Suprapubic skin (tissue), 4 donors: ENCODE data around the gene CPSF7.
"Not testable (repeated sequence)": the region's sequence is repeated elsewhere in the genome, so short reads cannot be mapped to it uniquely, and the experiment has no call there.

Experiments used
- EP300 ChIP-seq: sonication (generic); formaldehyde crosslinking; IDR thresholded peaks from one replicate; pipeline ENCODE4 v1.6.1; 2017; ENCODE audit warnings: antibody characterized with exemption
- POLR2A ChIP-seq, 2 donors: fragments of 450-650 bp; IDR thresholded peaks; one replicate each; pipeline ENCODE4 v1.6.1; 2017; ENCODE audit warnings: antibody characterized with exemption in 2 of 2, mild to moderate bottlenecking in 2 of 2, moderate library complexity in 2 of 2
- POLR2AphosphoS5 ChIP-seq, 3 donors: sonication (generic); formaldehyde crosslinking; IDR thresholded peaks; one replicate each; pipeline ENCODE4 v1.6.1; 2017; ENCODE audit warnings: antibody characterized with exemption in 3 of 3
- TF ChIP-seq, protein P1 (sequence below), 2 donors: fragments of 200-600 bp in 1 of 2; fragments of 450-650 bp in 1 of 2; sonication (generic) in 1 of 2; IDR thresholded peaks; one replicate each; pipeline ENCODE4 v1.5.1; 2016 to 2019; ENCODE audit warnings: antibody characterized with exemption in 2 of 2, mild to moderate bottlenecking in 1 of 2, moderate library complexity in 1 of 2

DNA sequence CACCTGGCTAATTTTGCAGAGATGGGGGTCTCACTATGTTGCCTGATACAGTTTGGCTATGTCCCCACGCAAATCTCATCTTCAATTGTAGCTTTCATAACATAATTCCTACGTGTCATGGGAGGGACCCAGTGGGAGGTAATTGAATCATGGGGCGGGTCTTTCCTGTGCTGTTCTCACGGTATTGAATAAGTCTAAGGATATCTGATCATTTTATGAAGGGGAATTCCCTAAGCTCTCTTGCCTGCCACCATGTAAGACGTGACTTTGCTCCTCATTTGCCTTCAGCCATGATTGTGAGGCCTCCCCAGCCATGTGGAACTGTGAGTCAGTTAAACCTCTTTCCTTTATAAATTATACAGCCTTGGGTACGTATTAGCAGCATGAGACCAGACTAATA is 37.8 kb upstream of the CPSF7 start:
- TF ChIP-seq POLR2A (IDR thresholded peaks at IDR 0.05); POLR2AphosphoS5 (IDR thresholded peaks at IDR 0.05); EP300: not testable (repeated sequence)
- TF ChIP-seq, protein P1, sequence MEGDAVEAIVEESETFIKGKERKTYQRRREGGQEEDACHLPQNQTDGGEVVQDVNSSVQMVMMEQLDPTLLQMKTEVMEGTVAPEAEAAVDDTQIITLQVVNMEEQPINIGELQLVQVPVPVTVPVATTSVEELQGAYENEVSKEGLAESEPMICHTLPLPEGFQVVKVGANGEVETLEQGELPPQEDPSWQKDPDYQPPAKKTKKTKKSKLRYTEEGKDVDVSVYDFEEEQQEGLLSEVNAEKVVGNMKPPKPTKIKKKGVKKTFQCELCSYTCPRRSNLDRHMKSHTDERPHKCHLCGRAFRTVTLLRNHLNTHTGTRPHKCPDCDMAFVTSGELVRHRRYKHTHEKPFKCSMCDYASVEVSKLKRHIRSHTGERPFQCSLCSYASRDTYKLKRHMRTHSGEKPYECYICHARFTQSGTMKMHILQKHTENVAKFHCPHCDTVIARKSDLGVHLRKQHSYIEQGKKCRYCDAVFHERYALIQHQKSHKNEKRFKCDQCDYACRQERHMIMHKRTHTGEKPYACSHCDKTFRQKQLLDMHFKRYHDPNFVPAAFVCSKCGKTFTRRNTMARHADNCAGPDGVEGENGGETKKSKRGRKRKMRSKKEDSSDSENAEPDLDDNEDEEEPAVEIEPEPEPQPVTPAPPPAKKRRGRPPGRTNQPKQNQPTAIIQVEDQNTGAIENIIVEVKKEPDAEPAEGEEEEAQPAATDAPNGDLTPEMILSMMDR (IDR thresholded peaks at IDR 0.05), result not testable (repeated sequence)
